HG03108 (cell line): ENCODE data around the gene CLPX.
"Not testable (repeated sequence)": the region's sequence is repeated elsewhere in the genome, so short reads cannot be mapped to it uniquely, and the experiment has no call there.

ENCODE experiments used
- ATAC-seq: cut with Tn5 transposase; IDR thresholded peaks from one replicate; pipeline ENCODE4 v1.9.1; 2021; ENCODE audit warnings: moderate library complexity; ENCODE audit not compliant: unreplicated experiment

CLPX gene

DNA sequence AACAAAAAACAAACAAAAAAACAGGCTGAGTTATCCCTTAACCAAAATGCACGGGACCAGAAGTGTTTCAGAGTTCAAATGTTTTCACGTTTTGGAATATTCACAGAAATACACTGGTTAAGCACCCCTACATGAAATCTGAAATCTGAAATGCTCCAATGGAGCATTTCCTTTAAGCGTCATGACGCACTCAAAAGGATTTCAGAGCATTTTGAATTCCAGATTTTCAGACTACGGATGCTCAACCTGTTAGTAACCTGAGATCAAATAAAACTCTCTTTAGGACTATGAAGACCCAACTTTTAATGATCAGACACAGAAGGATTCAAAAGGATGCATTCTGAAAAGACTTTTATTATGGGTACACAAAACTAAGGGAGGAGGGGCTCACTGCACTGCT lies 9.6 kb downstream of the CLPX start:
- ATAC-seq = no peak

- ATAC-seq = no peak
Measured at GRCh38 chr15:65174509-65174908, 10.6 kb downstream of the CLPX start.

DNA sequence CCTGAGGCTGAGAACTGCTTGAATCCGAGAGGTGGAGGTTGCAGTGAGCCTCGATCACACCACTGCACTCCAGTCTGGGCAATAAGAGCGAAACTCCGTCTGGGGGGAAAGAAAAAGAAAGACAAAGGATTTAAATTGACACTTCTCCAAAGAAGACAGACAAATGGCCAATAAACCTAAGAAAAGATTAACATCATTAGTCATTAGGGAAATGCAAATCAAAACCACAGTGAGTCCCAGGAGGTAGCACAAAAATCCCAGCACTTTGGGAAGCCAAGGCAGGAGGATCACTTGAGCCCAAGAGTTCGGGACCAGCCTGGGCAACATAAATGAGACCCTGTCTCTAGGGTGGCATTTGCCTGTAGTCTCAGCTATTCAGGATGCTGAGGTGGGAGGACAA lies 12.6 kb downstream of the CLPX start:
- no peak for ATAC-seq

DNA sequence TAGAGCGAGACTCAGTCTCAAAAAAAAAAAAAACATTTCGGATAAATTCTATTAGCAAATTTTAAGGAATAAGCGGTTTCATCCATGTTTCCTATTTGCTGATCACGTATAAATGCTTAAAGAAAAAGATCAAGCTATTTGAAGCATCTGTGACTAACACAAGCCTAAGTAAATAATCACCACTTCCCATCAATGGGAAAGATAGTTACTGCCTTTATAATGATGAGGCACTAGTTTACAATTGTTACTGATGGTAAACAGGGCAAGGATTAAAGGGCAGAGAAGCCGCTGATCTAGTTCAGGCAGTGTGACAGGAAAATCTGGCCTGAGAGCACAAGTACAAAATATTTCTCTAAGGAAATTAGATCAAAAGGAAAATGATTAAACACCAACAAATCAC lies 13.7 kb downstream of the CLPX start:
- no peak for ATAC-seq

DNA sequence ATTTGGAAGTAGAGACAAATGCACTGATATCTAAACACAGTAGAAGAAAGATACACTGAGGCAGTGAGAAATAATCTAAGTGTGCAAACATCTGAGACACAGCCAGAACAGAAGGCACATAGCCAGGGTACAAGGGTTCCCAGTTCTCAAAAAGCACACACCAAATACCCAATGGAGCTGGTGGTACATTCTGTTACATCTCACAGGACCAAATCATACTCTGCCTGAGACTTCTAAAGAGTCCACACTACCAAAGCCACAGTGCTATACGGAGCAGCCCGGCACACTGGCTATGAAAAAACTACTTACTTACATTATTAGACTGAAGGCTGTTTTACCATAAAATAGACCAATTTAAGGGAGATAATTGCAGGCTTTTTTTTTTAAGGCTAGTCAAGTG lies 19.3 kb downstream of the CLPX start:
- no peak for ATAC-seq

DNA sequence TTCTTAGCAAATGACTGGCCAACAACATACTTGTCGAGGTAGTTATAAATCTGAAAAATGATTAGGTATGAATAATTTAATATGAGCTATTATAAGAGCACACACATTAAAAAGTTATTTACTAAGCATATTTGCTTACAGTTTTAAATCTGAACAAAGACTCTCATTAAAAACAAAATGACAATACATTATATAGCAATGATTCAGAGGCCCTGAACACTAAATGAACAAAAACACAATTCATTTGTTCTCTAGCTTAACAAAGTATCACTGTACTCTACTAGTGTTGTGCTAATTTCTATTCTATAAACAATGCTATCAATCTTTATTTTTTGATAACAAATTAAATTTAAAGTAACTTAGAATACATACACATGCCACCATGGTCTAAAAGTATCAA lies 21.0 kb downstream of the CLPX start:
- no peak for ATAC-seq

GRCh38 chr15:65163041-65163440 lies 22.1 kb downstream of the CLPX start:
- ATAC-seq = no peak

GRCh38 chr15:65156692-65157091 lies 28.4 kb downstream of the CLPX start:
- ATAC-seq = no peak

DNA sequence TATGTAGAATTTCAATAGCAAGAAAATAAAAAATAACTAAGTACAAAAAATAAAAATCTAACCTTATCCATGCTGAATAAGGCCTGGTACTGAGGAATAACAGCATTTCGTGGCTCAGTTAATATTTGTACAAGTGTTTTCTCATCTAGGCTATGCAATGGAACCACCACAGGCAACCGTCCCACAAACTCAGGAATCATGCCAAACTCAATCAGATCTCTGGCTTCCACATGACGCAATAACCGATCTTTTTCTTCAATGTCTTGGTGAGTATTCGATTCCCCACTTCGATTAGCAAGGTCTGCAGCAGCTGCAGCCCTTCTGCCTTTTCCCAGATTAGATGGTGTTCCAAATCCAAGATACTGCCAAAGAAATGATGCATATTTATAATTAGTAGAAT lies 30.4 kb downstream of the CLPX start:
- ATAC-seq = no peak

DNA sequence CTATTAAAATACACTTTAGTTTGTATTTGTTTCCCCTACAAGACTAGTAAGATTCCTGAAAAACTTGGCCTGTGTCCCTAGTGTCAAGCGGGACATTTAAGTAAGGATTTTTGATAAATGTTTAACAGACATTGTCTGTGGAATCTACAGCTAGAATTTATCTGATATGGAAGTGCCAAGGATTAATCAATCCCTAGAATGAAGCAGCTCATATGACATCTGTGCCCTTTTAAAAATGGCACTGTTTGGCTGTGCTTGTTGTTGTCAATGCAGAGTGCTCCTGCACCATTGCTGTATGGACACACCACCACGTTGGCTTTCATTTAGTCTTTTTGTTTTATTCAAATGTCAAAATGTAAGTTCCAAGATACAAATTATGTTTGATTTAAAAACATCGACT lies 37.2 kb downstream of the CLPX start:
- no peak for ATAC-seq

DNA sequence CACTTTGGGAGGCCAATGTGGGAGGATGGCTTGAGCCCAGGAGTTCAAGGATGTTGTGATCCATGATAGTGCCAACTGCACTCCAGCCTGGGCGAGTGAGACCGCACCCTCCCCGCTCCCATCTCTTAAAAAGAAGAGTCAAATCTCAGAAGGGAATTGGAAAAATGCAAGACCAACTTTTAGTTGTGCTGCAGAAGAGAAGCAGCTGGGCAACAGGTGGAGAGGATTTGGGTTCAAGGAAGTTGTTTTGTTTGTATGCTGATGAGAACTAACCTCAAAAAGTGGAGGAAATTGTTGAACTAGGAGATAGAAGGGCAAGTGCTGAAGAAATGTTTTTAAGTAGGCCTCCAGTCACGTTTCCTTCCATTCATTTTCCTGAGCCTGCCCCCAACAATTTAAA lies 38.7 kb downstream of the CLPX start:
- no peak for ATAC-seq

DNA sequence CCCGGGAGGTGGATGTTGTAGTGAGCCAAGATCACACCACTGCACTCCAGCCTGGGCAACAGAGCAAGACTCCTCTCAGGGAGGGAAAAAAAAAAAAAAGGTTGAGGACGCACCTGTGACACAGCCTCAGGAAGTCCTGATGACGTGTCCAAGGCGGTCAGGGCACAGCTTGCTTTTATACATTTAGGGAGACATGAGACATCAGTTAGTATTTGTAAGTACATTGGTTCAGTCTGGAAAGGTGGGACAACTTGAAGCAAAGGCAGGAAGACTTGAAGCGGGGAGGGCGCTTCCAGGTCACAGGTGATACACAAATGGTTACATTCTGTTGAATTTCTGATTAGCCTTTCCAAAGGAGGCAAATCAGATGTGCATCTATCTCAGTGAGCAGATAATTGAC lies 46.5 kb downstream of the CLPX start:
- not testable (repeated sequence) for ATAC-seq

- ATAC-seq = not testable (repeated sequence)
Measured at GRCh38 chr15:65137893-65138292, 47.2 kb downstream of the CLPX start.

- ATAC-seq = not testable (repeated sequence)
Measured at GRCh38 chr15:65137089-65137488, 48.1 kb downstream of the CLPX start.

DNA sequence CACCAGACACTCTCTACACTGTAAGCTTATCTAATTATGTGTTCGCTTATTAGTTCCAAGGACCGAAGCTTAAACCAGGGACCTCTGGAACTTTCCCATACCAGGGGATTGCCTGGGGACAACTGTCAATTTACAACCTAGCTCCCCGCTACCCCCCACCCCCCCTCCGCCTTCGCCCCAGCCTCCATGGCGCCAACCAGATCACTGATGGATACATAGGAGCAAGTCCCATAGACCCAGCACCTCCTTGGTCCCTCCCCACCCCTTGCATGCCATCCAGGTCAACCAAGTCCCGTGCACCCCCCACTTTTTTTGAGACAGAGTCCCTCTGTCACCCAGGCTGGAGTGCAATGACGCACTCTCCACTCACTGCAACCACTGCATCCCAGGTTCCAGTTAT lies 50.6 kb downstream of the CLPX start:
- no peak for ATAC-seq

DNA sequence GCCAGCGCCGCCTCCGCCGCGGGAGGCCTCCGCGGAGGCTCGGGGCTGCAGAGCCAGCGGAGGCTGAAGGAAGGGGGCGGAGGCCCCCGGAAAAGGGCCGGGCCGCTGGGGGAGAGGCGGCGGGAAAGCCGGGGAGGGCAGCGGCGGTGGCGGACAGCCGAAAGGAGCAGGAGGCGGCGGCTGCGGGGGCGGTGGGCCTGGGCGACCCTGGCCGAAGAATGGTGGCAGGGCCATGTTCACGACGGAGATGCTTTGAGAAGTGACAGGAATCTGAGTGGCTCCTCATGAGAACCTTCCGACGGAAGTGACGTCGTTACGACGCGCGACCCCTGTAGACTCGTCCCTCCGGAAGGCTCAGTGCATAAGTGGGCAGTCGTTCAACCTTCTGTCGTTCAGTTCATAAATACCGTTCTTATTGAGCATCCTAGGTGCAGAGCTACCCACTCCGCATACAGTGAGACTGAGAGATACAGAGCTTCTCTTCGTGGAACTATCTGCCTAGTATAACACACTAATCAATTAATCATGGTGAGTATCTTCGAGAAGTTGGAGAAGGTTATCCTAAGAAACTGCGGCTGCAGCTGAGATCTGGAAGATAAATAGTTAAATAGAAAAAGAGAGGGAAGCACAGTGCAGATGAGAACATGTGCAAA lies 51.5 kb downstream of the CLPX start, which contains the start of gene PDCD7:
TSS of gene PDCD7 (minus strand) at position 261 of the 653 bp plus-strand sequence. CDS start at position 234, 27 bp downstream.
- peak; percentile 93 for ATAC-seq

- peak; percentile 18 for ATAC-seq
Measured at GRCh38 chr15:65132878-65133547, 52.1 kb downstream of the CLPX start.

- ATAC-seq = no peak
Measured at GRCh38 chr15:65130941-65131340, 54.2 kb downstream of the CLPX start.

DNA sequence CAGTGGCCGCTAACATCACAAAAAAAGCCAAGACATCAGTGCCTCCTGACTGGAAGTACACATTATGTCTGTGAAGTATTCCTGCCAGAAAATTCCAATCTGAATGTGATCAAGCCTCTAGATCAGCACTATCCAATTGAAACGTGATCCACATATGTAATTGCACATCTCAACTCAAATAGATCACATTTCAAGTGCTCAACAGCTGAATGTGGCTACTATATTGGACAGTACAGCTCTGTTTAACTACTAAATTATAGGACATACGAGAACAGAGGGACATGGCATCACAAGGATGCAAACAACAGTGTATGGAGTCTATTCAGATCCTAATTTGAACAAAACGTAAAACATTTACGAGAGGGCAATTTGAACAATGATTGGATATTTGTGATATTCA lies 69.6 kb downstream of the CLPX start:
- ATAC-seq = no peak

DNA sequence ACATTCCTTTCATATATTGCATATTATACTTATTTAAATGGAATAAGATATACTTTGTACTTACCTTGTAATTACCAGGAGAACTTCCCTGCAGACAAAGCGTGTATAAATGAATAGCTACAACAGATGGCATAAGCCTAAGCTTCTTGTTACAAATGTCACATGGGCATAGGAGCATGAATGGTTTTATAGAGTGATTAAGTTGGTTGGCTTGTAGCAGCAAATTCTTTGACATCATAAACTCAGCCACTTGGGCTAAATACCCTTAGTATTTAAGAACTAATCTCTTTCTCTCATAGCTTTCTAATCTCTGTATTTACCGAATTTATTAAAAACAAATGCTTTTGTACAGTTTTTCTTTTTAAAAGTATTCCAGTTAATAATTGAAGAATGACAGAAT lies 70.1 kb downstream of the CLPX start, which contains the start of gene UBAP1L:
TSS of gene UBAP1L (minus strand) at position 115 of the 400 bp plus-strand sequence. CDS start 8,985 bp downstream, outside the sequence.
- ATAC-seq = no peak

GRCh38 chr15:65110676-65111292 lies 74.4 kb downstream of the CLPX start:
- ATAC-seq = no peak

DNA sequence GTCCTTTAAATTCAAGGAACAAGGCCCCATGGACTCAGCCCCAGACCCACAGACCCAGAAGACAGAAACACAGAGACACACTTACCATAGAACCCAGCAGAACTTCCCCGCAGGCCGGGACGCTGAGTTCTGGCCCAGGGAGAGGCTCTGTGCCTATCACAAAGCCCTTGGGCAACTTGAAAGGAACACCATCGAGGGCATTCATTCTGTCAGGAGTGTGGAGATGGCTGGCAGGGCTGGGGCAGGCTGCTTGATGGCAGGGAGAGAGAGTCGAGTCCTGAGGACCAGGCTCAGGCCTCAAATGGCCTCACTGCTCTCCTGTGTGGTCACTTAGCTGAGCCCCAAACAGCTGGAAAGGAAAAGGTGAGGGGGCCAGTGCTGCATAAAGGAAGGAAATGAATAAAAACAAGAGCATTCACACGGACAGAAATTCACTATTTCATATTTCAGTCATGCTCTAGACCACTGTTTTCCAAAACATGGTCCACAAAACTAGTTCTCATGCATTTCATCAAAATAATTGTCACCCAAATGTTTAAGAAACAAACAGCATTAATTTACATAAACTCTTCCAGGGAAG lies 79.0 kb downstream of the CLPX start:
- no peak for ATAC-seq
